GM19043 (cell line): ENCODE measurements around the gene SPAG7.
"Not testable (repeated sequence)": the region's sequence is repeated elsewhere in the genome, so short reads cannot be mapped to it uniquely, and the experiment has no call there.

Experiments
- ATAC-seq: cut with Tn5 transposase; IDR thresholded peaks from one replicate; pipeline ENCODE4 v1.9.1; 2021; ENCODE audit warnings: low read depth; ENCODE audit not compliant: unreplicated experiment

Gene SPAG7

GRCh38 chr17:4938688-4939545, 28.7 kb downstream of the SPAG7 start:
- no peak for ATAC-seq

DNA sequence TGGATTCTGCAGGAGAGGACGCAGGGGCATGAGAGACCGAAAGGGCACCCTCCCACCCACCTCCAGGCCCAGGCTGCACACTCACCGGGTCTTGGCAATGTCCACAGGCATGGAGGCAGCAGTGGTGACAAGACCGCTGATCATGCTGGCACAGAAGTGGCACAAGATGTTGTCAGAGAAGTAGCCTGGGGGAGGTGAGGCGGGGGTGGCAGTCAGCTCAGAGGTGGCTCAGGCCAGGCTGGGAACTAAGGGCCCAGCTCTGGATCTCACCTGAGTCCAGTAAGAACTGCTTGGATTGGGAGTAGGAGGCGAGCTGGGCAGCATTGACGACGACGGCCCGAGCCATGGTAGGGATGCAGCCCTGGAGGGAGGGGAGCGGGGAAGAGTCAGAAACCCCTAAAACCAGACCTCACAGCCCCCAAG, 29.5 kb downstream of the SPAG7 start:
- ATAC-seq, result no peak

GRCh38 chr17:4937553-4937952, 30.1 kb downstream of the SPAG7 start:
- no peak for ATAC-seq

DNA sequence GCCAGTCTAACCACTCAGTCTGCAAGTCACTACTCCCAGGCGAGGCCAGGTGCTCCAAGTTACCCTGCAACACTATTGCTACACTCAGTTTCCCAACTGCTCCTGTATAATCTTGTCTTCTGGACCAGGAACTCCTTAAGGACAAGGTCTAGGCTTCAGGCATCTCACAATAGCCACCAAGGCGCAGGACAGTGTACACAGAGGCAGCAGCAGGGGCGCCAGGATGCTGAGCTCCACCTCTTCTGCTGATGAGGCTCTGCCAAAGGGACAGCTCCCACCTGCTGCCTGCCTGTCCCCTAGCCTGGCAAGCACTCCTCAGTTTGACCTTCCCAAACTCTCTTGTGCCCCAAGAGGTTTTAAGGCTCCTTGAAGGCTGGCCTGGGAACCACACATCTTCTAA, 31.2 kb downstream of the SPAG7 start:
- no peak for ATAC-seq

DNA sequence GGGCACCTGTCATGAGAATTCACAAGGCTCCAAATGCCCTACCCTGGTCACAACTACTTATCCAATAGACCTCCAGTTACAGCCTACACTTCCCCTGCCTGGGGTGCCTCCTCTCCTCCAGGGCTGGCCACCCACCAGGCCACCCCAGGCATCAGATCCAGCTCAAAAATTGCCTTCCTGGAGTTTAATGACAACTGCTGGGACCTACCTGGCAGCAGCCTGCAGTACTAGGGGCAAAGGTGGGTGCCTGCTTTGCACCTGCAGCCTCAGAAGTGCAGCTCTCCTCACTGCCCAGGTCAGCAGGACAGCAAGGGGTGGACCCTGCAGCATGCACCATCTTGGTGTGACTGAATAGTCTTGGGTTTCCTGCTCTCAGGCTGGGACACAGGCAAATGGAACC, 32.0 kb downstream of the SPAG7 start:
- ATAC-seq, result no peak

DNA sequence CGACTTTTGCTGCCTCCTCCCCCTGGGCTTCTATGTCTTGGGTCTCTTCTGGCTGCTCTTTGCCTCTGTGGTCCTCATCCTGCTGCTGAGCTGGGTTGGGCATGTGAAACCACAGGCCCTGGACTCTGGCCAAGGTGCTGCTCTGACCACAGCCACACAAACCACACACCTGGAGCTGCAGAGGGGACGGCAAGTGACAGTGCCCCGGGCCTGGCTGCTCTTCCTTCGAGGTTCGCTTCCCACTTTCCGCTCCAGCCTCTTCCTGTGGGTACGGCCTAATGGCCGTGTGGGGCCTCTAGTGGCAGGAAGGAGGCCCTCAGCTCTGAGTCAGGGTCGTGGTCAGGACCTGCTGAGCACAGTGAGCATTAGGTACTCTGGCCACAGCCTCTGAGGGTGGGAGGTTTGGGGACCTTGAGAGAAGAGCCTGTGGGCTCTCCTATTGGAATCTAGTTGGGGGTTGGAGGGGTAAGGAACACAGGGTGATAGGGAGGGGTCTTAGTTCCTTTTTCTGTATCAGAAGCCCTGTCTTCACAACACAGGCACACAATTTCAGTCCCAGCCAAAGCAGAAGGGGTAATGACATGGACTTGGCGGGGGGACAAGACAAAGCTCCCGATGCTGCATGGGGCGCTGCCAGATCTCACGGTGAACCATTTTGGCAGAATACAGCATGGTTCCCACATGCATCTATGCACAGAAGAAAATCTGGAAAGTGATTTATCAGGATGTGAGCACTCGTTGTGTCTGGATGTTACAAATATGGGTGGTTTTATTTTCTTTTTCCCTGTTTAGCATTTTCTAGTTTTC, 33.2 kb downstream of the SPAG7 start:
- no peak for ATAC-seq

DNA sequence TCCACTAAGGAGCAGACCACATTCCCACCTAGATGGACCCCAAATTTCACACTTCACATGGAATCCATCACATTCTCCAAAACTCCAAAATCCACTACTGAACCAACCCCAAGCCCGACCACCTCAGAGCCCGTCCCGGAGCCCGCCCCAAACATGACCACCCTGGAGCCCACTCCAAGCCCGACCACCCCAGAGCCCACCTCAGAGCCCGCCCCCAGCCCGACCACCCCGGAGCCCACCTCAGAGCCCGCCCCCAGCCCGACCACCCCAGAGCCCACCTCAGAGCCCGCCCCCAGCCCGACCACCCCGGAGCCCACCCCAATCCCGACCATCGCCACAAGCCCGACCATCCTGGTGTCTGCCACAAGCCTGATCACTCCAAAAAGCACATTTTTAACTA, 34.0 kb downstream of the SPAG7 start:
- ATAC-seq, result no peak

DNA sequence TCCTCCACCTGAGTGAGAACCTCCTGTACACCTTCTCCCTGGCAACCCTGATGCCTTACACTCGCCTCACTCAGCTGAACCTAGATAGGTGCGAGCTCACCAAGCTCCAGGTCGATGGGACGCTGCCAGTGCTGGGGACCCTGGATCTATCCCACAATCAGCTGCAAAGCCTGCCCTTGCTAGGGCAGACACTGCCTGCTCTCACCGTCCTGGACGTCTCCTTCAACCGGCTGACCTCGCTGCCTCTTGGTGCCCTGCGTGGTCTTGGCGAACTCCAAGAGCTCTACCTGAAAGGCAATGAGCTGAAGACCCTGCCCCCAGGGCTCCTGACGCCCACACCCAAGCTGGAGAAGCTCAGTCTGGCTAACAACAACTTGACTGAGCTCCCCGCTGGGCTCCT, 34.9 kb downstream of the SPAG7 start:
- no peak for ATAC-seq

DNA sequence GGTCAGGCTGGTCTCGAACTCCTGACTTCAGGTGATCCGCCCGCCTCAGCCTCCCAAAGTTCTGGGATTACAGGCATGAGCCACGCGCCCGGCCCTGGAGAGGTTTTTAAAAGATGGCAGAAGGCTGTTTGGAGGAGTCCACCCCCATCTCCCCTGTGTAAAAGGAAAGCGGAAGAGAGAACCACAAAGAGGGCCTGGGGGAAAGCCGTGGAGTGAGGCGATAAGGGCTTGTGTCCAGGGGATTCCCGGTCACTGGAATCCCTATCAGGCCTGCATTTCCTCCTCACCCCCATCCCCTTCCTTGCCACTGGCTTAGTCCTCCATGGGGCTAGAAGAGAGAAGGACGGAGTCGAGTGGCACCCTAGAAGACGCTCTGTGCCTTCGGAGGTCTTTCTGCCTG, 35.7 kb downstream of the SPAG7 start, which contains the start of gene GP1BA:
GP1BA (plus strand) TSS at position 315 of the 400 bp plus-strand sequence. CDS start 328 bp downstream, outside the sequence.
- no peak for ATAC-seq

GRCh38 chr17:4928881-4929280, 38.7 kb downstream of the SPAG7 start:
- no peak for ATAC-seq

DNA sequence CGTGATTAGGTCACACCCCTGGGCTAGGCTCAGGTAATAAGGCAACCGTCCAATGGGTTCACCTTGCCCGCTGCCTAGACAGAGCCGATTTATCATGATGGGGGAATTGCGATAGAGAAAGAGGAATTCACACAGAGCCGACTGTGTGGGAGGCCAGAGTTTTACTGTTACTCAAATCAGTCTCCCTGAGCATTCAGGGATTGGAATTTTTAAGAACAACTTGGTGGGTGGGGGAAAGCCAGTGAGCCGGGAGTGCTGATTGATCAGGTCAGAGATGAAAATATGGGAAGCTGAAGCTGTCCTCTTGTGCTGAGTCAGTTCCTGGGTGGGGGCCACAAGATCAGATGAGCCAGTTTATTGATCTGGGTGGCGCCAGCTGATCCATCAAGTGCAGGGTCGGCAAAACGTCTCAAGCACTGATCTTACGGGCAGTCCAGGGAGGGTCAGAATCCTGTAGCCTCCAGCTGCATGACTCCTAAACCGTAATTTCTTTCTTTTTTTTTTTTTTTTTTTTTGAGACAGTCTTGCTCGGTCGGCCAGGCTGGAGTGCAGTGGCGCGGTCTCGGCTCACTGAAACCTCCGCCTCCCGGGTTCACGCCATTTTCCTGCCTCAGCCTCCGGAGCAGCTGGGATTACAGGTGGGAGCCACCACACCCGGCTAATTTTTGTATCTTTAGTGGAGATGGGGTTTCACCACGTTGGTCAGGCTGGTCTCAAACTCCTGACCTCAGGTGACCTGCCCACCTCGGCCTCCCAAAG, 40.9 kb downstream of the SPAG7 start:
- not testable (repeated sequence) for ATAC-seq

GRCh38 chr17:4921320-4921719, 46.3 kb downstream of the SPAG7 start:
- no peak for ATAC-seq

- no peak for ATAC-seq
These were observed 47.1 kb downstream of the SPAG7 start for GRCh38 chr17:4920351-4921048.

DNA sequence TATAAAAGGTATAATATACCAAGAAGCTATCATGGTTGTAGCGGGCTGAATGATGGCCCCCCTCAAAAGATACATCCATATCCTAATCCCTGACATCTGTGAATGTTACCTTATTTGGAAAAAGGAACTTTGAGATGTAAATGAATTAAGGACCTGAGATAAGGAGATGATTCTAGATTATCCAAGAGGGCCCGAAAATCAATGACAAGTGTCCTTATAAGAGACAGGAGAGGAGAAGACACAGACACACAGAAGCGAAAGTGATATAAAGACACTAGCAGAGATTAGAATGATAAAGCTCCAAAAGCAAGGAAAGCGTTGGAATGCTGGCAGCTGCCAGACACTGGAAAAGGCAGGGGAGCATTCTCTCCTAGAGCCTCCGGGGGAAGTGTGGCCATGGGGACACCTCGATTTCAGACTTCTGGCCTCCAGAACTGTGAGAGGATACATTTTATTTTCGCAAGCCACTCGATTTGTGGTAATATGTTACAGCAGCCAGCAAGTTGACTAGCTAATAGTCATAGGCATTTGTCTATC, 48.0 kb downstream of the SPAG7 start:
- ATAC-seq, result no peak

GRCh38 chr17:4914551-4914950, 53.1 kb downstream of the SPAG7 start:
- ATAC-seq, result not testable (repeated sequence)

GRCh38 chr17:4913994-4914393, 53.6 kb downstream of the SPAG7 start:
- ATAC-seq, result no peak
